GM12892 (cell line): ENCODE data around the gene MALL.

ENCODE experiments used
- POLR2A ChIP-seq: IDR thresholded peaks from 2 replicates; pipeline ENCODE4 v1.6.1; 2011; ENCODE audit warnings: low read depth, low read length, control low read depth
- POLR2AphosphoS5 ChIP-seq: IDR thresholded peaks from 2 replicates; pipeline ENCODE4 v1.6.1; 2011; ENCODE audit warnings: low read depth, low read length, control low read depth

DNA sequence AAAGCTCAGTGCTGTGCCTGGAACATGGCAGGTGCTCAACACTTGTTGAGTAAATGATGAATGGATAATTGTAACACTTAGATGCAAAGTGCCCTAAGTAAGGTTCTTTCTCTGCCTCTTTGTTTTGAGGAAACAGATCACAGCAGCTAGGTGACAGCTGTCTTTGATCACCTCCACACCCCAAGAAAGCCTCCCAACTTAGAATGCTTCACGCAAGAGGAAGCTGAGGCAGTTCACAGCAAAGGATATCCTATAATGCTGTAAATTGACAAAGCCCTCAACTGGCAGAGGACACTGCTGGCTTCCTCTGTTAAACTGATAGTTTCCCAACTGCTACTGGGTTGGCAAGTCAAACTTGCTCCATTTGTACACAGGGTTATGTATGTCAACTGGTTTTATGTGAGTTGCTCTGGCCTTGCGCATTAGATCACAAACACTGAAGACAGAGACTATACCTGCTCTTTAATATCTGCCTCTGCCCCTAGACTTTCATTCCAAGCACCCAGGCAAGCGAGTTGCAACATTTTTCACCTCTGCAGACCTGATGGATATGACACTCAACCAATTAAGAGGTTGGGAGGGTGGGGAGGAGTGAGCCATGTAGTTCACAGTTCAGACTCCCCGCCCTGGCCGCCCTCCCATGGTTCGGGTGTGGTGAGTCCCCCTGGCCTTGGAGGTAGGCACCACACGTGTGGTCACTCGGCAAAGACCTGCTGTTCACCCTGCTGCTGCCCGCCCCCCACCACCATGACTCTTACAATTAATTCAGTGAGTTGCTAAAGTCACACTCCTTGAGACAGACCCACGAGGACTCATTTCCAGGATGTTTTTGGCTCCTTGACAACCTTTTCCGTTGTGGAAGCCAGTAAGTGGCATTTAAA, 4.8 kb upstream of the MALL start:
- TF ChIP-seq POLR2A = no peak
- no peak for TF ChIP-seq POLR2AphosphoS5
